Endothelial cell of umbilical vein (primary cell): ENCODE results near the gene TRIM27.

Experiments used
- CTCF ChIP-seq, 2 donors: IDR thresholded peaks; 1 replicate in 1 of 2; 2 replicates in 1 of 2; pipeline ENCODE4 v1.5.1; 2011; ENCODE audit warnings: low read length in 2 of 2, mild to moderate bottlenecking in 2 of 2, moderate library complexity in 2 of 2, control low read depth in 1 of 2, inconsistent platforms in 1 of 2, low read depth in 1 of 2; ENCODE audit not compliant: insufficient read depth in 1 of 2; ENCODE audit errors: extremely low read depth in 1 of 2
- EZH2 ChIP-seq: IDR thresholded peaks from 2 replicates; pipeline ENCODE4 v1.6.1; 2012; ENCODE audit warnings: borderline replicate concordance, low read depth, mild to moderate bottlenecking, moderate library complexity, low read length, inconsistent platforms; ENCODE audit not compliant: severe bottlenecking

DNA sequence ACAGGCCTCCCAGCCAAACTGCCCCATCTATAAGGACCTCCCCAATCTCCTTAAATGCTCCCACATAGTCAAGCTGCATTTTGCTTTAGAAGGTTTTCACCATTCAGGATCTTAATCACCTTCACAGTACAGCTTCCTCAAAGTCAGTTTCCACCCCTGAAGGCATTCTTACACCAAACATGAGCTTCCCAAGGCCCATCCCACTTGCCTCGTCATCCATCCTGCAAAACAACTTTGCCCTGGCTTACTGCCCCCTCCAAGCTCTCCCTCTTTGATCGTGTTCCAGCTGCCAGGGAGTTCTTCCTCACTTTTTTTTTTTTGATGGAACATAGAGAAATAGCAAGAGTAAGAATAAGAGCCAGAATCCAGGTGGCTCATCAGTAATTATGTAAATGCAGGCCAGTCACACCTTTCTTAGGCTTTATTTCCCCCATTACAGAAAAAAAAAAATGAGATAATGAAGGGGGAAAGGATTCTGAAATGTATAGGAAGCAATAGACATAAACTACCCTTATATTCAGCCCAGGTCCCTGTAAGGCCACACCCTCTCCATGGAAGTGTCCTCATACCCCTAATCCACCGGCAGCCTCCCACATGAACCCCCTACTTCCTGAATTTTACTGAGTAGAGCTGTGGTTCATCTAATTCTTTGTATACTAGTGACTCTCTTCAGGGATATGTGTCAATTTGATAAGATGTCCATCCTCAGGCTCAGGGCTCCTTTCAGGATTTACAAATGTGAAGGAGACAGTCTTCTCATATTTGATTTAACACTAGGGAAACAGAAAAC, 12.7 kb downstream of the TRIM27 start:
- no peak for TF ChIP-seq CTCF (IDR thresholded peaks at IDR 0.05; ENCODE audit: extremely low read depth in 1 of 2, insufficient read depth in 1 of 2, low read depth in 1 of 2, low read length in 2 of 2)
- no peak for TF ChIP-seq EZH2
